Gastrocnemius medialis (tissue), 4 donors: ENCODE data around the gene SLITRK5.

Source experiments
- POLR2A ChIP-seq, 2 donors: fragments of 450-650 bp; IDR thresholded peaks; one replicate each; pipeline ENCODE4 v1.6.1; 2017; ENCODE audit warnings: antibody characterized with exemption in 2 of 2, mild to moderate bottlenecking in 2 of 2, moderate library complexity in 2 of 2
- TF ChIP-seq, protein P1 (sequence below), 5 experiments: fragments of 450-650 bp in 3 of 5; fragments of 200-600 bp in 2 of 5; sonication (generic) in 2 of 5; IDR thresholded peaks in 4 of 5; conservative IDR thresholded peaks in 1 of 5; 1 replicate in 4 of 5; 2 replicates in 1 of 5; pipeline ENCODE4 v1.5.1; 2016 to 2019; ENCODE audit warnings: antibody characterized with exemption in 5 of 5, mild to moderate bottlenecking in 3 of 5, moderate library complexity in 3 of 5

DNA sequence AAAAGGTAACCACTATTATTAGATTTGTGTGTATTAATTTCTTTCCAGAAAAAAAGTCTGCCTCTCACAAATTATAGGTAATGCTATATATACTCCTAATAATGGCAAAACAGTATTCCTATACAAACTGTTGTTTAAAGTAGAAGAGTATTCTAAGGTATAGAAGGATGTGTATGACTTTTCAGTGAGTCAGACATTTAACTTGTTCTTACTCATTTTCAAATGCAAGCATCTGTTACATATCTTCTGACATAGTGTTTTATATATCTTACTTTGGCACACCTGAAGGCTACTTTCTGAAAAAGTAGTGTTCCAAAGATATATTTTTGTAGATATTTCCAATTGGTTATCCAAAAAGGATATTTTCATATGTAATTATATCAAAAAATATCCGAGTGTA lies 3.5 kb upstream of the SLITRK5 start:
- TF ChIP-seq, protein P1, sequence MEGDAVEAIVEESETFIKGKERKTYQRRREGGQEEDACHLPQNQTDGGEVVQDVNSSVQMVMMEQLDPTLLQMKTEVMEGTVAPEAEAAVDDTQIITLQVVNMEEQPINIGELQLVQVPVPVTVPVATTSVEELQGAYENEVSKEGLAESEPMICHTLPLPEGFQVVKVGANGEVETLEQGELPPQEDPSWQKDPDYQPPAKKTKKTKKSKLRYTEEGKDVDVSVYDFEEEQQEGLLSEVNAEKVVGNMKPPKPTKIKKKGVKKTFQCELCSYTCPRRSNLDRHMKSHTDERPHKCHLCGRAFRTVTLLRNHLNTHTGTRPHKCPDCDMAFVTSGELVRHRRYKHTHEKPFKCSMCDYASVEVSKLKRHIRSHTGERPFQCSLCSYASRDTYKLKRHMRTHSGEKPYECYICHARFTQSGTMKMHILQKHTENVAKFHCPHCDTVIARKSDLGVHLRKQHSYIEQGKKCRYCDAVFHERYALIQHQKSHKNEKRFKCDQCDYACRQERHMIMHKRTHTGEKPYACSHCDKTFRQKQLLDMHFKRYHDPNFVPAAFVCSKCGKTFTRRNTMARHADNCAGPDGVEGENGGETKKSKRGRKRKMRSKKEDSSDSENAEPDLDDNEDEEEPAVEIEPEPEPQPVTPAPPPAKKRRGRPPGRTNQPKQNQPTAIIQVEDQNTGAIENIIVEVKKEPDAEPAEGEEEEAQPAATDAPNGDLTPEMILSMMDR (IDR thresholded peaks at IDR 0.05 in 4 of 5, conservative IDR thresholded peaks at IDR 0.05 in 1 of 5) = no peak
- TF ChIP-seq POLR2A (IDR thresholded peaks at IDR 0.05) = no peak
